C4-2B (cell line): Measurements from ENCODE around the gene CASQ2.

Experiments
- H3K27ac ChIP-seq: fragments of 450-650 bp; 2 replicates; pipeline ENCODE4 v1.5.1; 2017
- ZFX ChIP-seq: fragments of 450-650 bp; IDR thresholded peaks from 2 replicates; pipeline ENCODE4 v1.6.1; 2017
- TF ChIP-seq, protein P1 (sequence below): fragments of 450-650 bp; conservative IDR thresholded peaks from 2 replicates; pipeline ENCODE4 v1.5.1; 2017; ENCODE audit warnings: mild to moderate bottlenecking

Gene CASQ2

GRCh38 chr1:115671176-115671934 is 97.2 kb downstream of the CASQ2 start:
- TF ChIP-seq ZFX: no peak
- H3K27ac ChIP-seq: no peak overlapping the region

- no peak for TF ChIP-seq ZFX
- TF ChIP-seq, protein P1, sequence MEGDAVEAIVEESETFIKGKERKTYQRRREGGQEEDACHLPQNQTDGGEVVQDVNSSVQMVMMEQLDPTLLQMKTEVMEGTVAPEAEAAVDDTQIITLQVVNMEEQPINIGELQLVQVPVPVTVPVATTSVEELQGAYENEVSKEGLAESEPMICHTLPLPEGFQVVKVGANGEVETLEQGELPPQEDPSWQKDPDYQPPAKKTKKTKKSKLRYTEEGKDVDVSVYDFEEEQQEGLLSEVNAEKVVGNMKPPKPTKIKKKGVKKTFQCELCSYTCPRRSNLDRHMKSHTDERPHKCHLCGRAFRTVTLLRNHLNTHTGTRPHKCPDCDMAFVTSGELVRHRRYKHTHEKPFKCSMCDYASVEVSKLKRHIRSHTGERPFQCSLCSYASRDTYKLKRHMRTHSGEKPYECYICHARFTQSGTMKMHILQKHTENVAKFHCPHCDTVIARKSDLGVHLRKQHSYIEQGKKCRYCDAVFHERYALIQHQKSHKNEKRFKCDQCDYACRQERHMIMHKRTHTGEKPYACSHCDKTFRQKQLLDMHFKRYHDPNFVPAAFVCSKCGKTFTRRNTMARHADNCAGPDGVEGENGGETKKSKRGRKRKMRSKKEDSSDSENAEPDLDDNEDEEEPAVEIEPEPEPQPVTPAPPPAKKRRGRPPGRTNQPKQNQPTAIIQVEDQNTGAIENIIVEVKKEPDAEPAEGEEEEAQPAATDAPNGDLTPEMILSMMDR: no peak
- no peak overlapping the region for H3K27ac ChIP-seq
Observed at GRCh38 chr1:115670476-115671175, 97.9 kb downstream of the CASQ2 start.

DNA sequence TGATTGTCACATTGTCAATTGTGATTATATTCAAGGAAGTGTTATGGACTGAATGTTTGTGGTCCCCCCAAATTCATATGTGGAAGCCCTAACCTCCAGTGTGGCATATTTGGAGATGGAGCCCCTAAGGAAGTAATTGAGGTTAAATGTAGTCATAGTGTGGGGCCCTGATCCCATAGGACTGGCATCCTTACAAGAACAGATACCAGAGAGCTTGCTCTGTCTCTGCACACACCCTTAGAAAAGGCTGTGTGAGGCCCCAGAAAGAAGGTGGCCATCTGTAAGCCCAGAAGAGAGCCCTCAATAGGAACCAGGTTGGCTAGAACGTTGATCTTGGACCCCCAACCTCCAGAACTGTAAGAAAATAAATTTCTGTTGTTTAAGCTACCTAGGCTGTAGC is 98.6 kb downstream of the CASQ2 start:
- TF ChIP-seq ZFX: no peak
- TF ChIP-seq, protein P1: no peak
- no peak overlapping the region for H3K27ac ChIP-seq

DNA sequence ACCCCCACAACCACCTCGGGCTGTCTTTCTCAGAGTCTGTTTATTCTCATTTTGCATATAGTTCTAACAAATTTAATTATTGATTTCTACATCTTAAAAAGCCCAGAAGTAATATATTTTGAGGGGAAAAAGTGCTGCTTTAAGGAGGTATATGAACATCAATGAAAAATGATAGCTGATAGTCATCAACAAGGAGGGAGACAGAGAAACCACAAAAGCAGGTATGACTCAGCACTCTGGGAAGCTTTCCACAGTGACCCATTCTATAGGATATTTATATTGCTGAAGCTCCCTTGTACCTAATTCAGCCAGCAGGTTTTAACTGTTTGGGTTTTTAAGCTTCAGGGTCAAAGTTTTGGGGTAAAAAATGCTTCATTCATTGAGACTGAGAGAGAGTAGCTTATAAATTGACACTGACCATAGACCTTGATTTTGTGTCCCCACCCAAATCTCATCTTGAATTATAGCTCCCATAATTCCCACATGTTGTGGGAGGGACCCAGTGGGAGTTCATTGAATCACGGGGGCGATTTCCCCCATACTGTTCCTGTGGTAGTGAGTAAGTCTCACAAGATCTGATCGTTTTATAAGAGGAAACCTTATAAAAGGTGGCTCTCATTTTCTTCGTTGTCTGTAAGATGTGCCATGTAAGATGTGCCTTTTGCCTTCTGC is 99.4 kb downstream of the CASQ2 start:
- no peak overlapping the region for H3K27ac ChIP-seq
- TF ChIP-seq ZFX: no peak
- TF ChIP-seq, protein P1: no peak

GRCh38 chr1:115668579-115668978 is 99.9 kb downstream of the CASQ2 start:
- TF ChIP-seq, protein P1: no peak
- TF ChIP-seq ZFX: no peak
- H3K27ac ChIP-seq: no peak overlapping the region

DNA sequence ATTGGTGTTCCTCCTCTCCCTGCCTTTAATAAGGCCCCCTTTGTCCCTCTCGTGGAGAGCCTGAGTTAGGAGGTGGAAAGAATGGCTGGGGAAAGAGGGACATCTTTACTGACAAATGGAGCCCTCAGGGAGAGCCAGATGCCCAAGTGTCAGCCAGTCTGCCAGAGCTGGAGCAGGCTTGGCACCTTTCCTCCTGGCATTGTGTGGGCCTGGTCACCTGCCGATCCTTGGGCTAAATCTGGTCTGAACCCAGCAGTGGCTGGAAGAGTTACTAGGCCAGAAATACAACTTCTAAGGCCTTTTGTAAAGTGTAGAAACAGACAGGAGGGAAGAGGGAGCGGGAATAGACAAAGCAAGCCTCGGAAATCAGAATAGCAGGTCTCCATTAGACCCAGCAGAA is 101.8 kb downstream of the CASQ2 start:
- peak overlapping the region; percentile 49 for H3K27ac ChIP-seq
- TF ChIP-seq, protein P1: no peak
- TF ChIP-seq ZFX: peak; percentile 21; the same call in 1 of the 2 replicates

DNA sequence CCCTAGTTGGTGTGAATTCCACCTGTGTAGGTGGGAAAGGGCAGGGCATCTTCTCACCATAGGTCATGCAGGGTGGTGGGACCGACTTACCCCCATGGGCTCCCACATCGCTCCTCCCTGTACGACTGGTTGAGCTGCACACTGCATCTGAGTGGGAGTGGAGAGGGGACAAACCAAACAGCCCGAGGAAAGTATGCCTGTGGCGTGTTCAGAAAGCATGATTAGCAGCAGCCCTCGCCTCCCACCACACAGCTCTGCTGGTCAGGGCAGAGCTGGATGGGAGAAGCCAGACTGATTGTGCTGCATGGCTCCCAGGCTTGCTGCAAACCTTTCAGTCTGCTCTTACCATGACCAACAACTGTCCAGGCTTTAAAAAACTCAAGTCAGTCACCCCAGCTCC is 102.3 kb downstream of the CASQ2 start:
- no peak for TF ChIP-seq ZFX
- TF ChIP-seq, protein P1: no peak
- peak overlapping the region; percentile 49 for H3K27ac ChIP-seq
